Measurements from ENCODE around the gene TSC22D1. TPM values are rescaled to one million over a fixed set of nuclear protein-coding genes. Genes with fewer than 3 reads are reported as not detected.

Gene TSC22D1
- polyA plus RNA-seq, 1 donor, result 76.1 TPM

DNA sequence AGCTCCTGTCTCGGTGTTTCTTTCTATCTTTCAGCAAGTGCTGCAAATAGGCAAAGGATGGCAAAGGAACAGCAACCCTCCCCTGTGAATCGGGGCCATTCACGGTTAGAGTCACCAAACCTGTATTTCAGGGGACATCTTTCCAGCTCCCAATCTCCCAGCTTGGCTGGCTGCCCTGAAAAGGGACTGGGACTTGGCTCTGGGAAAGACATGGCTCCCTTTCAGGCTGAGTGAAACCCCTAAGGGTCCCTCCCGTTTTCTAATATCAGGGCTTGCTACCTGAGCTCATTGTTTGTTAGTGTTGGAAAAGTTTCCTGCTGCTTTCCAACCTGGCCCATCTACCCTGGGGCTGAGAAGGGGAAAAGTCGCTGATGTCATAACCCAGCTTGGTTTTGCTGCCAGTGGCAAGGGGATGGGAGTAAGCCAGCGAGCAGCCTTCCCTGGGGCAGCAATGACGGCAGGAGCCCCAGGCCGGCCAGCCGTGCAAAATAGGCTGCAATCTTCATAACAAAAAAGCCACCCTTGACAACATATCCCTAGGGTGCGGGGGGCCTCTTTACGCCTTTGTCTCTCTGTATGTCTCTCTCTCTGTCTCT lies 172.6 kb downstream of the TSC22D1 start:
- no peak for DNase-seq

DNA sequence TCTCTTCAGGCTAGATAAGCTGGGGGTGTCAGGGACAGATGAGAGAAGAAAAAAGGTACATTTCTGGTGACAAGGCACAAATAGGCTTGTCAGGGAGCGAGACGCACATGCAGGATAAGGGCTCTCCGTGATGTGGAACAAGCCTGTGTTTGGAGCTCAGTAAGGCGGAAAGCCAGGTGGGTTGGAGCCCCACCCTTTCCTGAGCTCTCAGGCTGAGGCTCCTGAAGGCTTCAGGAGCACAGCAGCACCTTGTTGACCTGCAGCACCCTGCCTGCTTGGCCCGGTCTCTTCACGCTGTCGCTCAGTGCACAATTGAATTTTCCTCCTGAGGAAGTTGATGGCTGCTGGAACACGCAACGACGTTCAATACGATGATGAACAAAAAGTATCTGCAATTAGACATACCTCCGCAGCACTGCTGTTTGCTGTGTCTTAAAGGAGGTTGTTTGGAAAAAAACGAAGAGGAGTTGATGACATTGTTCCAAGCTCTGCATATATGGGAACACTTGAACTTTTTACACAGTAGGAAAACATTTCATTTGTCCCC lies 173.2 kb downstream of the TSC22D1 start:
- no peak for DNase-seq

DNA sequence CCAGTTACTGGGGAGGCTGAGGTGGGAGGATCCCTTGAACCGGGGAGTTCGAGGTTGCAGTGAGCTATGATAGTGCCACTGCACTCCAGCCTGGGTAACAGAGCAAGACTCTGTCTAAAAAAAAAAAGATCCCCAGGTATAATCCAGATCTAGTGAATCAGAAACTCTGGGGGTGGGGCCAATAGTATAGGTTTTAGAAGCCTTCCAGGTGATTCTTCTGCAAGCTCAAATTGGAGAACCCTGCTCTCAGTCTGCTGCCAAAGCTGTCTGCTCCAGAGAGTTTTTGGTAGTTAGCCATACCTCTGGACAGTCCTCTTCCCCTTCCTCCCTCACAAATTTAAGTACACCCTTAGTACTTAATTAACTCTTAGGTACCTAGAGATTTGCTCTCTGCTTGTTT lies 174.6 kb downstream of the TSC22D1 start:
- no peak for DNase-seq

DNA sequence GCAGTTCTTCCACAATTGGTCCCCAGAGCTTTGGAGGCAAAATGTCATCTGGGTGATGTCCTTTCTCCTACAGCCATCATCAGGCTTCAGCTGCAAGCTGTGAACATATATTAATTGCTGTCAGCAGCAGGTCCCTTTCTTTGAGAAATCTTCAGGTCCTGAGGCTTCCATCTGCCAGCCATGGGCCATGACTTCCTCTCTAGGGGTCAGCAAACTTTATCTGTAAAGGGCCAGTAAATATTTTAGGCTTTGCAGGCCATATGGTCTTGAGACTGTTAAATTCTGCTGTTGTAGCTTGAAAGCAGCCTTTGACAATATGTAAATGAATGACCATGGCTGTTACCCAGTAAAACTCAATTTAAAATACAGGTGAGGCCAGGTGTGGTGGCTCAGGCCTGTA lies 175.4 kb downstream of the TSC22D1 start:
- no peak for DNase-seq

DNA sequence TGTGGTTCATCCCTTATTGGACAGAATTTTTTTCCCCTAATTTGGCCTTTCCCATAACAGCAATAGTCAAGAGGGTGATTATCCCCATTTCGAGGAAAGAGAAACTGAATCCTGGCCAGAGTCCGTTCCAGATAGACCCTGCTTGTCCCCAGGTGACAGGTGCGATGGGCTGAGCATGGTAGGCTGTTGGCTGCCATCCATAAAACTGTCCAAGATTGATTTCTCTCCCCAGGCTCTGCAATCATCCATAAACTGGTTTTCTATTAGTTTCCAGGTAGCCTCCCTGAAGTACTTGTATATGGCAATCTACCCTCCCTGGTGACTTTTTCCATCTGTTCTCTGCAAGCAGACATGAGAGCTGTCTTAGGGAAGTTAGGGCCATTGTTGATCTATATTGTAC lies 177.1 kb downstream of the TSC22D1 start:
- DNase-seq, result no peak

DNA sequence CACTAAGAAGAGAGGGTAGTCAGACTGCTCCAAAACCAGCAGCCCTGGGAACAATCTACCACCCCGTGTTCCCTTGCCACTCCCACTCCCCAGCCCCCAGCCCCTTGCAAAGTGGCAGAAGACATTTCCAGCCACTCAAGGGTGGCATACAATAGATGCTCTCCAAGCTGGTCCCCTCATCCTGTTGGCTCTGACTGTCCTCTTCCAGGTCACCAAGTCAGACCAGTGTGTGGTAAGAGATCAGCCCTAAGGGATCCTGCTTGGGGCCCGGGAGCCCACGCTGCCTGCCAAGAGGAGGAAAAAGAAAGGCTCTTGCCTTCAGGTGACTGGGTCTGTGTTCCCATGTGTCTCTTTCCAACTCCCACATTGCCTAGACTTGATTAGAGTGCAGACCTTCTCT lies 177.5 kb downstream of the TSC22D1 start:
- no peak for DNase-seq

DNA sequence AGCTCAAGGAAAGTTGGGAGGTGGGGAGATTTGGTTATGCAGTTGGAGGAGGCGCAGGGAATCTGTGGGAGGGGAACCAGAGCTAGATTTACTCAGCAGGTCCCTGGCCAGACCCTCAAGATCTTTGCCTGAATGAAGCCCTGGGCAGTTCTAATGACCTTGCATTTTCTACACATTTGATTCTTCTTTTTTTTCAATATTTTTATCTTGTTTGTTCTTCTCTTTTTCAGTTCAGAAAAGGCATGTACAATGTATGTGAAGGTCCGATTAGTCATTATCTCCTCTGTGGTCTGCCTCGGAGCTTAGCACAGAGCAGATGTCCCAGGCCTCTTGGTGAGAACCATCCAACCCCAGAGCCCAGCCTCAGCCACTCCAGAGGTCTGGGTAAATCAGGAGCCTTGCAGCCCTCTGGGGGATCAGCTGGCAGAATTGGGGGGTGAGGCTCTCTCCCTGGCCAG lies 178.3 kb downstream of the TSC22D1 start:
- no peak for DNase-seq

DNA sequence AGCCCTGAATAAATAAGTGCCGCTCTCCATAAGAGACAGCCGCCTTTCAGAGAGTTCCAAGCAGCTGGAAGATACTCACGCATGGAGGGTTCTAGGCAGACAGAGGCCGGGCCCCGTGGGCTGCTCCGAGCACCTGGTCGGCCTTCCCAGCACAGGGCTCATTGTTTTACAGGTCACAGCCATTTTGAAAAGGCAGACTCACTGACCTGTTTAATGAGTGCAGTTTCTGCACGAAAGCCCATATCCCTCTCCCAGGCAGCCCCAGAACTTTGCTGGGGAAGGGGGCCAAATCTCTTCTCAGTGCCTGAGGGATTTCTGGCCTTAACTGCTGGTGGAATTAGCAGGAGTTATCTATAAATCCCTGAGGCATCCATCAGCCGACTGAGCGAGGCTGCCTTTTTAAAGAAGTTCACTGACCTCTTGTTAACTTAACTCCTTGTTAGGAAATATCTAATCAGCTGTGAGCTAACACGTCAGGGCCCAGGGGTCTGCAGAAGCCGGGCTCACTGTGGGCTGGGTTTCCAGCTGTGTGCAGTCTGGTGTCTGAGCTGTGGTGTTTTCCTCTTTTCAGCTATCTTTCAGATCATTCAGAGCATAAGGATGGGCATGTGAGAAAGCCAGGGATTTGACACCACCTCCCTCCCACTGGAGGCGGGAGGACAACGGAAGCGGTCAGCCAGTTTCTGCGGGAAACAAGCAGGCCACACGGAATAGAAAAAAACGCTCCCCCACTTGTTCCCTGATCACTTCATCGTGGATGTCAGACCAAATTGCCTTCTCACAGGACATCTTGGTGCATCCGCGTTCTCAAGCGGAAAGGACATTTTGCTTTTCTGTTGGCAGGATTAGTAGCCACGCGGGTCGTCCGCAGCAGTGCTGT lies 179.2 kb downstream of the TSC22D1 start:
- DNase-seq, result peak; percentile 50

DNA sequence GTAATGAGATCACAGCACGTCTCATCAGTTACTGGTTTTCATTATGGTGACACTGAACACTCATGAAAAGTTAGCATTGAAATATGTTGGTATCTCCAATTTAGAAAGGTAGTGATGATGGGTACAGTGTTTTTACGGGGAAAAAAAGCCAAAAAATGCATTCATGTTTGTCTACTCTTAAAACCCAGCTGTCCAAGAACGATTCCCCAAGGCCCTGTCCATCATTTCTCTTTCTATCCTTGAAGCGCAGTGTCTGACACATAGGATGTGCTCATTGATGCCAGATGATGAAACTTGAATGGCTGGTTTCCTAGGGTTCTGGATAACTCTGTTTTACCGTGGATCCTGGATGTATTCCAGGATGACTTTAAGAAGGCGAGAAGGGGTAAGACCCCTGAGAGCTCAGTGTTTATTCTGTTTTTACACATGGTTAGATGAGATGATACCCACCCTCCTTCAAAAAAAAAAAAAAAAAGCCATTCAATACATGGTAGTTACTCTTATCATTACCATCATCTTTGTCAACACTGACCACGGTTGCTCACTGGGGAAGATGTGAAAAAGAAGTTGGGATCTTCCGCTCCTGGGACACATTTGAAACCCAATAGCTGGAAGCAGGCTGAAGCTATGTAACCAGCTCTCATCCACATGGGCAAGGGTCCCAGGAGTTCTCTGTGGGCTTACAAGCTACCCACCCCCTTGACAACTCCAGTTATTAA lies 180.0 kb downstream of the TSC22D1 start:
- DNase-seq, result no peak

DNA sequence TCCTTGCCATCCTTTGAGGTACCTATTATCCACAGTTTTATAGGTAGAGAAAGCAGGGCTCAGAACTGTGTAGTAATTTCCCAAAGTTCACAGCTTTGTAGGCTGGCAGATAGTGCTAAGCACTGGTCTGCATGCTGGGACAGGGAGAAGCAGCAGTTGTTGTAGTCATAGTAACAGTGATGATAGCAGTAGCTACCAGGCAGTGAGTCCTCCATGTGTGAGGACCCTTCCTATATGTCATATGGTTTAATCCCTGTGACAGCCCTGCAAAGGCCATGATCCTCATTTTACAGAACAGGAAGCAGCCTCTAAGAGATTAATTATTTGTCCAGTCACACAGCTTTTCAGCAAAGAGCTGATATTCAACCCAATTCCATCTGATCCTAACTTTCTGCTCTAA lies 181.5 kb downstream of the TSC22D1 start:
- no peak for DNase-seq

DNA sequence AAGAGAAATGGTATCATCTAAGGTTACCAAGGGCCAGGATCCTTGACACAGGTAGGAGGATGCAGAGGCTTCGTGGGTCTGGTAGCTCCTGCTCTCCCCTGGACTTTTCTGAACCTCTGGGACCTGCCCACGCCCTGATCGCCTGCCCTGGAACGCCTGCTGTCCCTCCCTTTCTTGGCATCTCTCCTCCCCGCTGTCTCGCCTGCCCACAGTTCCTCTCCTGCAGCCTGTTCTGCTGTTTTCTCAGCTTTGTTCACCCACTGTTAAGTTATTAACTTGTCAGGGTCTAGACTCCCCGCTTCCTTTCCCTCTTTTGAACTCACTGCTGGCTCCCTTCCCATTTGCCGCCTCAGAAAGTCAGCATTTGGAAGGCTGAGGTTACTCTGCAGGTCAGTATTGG lies 182.7 kb downstream of the TSC22D1 start:
- no peak for DNase-seq

DNA sequence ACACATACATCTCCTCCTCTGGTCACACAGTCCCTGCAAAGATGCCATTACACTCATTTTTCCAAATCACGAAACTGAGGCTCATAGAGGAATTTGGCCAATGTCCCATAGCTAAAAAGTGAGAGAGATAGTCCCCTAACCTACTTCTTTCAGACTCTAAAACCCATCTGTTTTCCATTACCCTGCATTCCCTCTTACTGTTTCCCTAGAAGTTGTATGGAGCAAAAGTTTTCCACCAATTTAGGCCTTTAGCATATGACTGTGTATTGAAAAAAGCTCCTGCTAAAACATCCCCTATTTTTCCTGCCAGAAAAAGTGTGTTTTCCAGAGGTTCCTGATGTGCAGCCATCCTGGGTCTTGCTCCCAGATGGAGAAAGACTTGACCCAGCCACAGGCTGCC lies 186.3 kb downstream of the TSC22D1 start:
- no peak for DNase-seq

DNA sequence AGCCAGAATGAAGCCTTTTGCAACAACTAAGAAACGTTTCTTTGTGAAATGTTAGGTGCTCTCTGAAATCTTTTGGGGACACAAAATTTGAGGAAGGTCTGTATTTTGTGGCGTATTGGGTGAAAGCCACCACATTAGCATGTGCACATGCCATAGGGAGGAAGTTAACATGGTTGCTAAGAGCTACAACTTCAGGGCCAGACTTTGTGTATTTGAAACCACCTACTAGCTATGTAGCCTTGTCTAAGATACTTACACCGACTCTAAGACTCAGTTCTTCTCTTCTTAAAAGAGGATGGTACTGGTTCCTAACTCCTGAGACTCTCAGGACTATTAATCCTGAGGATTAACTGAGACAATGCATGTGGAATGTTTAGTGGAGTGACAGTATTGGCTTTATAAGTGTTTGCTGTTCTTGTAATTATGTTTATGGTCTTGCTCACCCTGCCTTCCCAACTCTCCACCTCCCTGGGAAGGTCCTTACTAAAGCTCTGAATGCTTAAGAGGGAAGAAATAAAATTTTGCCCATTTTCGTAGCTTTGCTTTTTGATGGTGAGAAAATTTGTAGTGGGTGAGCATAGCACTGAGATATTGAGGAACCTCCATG lies 187.0 kb downstream of the TSC22D1 start:
- no peak for DNase-seq

DNA sequence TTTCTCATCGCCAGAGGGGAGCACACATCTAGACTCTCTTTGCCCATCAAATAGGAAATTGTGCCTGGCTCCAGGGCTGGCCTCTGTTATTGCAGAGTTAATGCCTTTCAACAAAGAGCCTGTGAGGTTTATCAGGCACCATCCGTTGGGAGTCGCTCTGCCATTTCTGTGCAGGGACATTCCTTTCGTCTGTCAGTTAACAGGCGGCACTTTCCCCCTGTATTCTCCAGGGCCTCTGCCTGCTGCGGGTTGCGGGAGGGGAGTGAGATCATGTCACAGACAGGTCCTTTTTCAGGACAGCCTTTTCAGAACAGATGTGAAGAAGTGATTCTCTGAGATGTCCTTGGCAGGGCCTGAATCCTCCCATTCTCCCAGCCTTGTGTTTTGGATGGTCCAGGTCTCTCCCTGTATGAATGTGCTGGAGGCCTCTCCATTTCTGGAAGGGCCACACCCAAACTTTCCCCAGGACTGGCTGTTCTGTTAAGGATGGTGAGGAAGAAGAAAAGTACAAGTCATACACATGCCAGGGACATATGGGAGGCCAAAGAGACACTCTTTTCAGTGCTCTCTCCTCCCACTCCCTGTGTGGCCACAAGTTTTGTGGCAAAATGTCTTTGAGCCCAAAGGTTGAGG lies 187.6 kb downstream of the TSC22D1 start:
- DNase-seq, result no peak

DNA sequence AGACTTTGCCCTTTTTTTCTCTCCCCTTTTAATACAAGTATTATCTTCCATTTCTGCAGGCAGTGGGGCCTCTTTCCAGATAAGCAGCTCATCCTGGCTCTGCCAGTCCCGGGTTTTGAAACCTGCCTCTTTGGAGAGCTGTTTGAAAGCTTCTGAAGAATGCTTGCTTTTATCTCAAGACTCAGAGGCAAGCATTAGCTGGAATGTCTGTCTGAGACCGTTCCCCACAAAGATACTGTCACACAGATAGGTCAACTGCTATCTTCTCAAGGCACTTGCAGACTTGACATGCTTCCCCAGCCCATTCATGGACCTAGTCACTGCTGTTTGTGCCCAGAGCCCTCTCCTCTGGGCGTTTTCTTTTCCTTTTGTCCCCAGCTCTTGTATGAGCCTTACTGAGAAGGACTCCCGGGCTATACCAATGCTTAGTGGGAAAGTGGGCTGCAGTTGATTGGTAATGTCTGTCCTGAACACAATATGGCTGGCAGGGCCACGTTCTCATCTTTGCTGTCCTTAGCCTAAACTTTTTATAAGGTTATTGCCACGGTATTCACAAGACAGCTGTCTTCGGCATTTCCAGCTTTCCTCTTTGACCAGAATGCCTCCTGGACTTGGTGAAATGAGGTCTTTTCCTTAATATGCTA lies 189.1 kb downstream of the TSC22D1 start:
- DNase-seq, result no peak

DNA sequence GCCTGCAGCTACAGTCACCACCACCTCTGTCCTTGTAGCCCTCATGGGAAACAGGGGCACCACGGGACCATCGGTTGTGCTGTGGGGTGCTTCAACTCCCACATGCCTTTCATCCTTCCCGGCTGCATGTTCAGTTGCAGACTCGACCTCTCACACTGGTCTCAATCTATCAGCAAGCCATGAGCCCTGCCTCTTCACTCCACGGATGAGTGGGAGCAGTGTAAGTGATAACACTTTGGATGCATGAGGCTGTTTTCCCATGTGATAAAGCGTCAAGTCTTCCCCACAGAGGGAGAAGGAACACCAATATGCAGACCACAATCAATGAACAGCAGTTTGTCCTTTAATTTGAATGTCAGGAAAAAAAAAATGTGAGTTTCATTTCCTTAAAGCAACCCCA lies 190.3 kb downstream of the TSC22D1 start:
- DNase-seq, result no peak

DNA sequence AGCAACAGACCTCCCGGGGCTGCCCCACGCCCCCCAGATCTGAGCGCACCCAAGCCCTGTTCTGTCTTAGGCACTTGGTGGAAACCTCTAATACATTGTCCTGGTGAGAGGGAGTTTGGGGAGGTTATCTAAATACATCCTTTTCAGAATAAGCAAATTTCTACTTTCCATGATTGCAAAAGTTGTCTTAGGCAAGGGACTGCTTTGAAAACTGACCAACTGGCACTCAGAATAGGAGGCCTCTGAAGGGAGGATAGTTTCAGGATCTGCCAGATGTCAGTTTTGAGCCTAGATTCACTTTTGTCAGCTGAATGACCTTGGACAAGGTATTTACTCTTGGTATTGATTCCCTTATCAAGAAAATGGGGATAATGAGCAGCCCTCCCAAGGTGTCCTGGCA lies 190.7 kb downstream of the TSC22D1 start:
- DNase-seq, result no peak

DNA sequence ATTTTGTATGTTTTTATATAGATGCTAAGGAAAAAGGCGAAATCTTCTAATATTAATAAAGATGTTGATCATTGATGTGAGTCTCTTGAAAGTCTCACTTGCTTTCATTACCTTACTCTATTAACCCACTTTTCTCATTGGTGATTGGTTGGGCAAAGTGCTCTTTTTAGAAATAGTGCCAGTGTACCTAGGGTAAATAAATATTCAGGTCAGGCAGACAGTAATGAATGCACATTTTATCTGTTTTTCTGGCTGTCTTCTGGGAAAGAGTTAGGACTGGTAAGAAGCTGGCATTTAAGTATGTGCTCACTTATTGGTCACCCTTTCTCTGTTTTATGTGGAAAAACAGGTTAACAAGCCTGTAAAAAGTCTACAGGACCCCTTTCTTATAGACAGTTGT lies 191.4 kb downstream of the TSC22D1 start:
- DNase-seq, result no peak

DNA sequence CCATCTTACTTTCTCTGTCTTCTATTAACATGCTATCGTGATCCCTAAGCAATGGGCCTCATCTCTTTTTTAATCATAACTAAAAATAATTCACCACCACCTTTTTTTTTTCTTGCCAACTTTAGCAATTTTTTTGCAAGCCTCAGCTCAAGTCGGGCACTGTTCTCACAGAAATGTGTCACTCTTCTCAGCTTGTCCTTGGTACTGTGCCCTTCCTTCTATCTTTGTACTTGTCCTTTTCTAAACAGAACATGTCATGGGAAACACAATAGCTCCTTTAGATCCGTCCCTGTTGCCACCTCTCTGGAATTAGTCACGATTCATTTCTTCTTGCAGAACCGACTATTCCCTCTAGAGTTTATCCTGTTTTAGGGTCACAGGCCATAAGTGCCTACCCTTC lies 192.2 kb downstream of the TSC22D1 start:
- DNase-seq, result no peak

DNA sequence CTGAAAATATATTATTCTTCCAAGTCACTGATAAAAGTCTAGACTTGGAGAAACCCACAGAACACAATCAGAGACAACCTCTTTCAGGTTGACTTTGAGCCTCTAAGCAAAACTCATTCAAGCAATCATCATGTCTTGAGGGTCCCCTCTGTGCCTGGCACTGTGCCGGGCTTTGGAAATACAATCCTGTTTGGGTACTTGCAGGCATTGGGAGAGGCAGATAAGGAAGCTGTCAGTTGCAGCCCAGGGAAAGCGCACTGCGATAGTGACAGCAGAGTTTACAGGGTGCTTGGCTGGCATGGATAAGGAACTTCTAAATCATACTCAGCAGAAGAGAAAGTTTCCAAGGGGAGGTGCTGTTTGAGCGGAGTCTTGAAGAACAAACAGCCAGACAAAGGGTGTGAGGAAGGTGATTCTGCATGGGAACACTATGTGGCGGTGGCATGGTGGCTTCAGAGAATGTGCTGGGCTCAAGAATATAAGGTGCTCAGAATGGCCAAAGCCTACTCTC lies 193.4 kb downstream of the TSC22D1 start:
- DNase-seq, result no peak

Data from hindlimb muscle (tissue), 1 donor.